KOPT-K1 (cell line): ENCODE data around the gene NHLH2.

Source experiments
- H3K27ac ChIP-seq: fragments of 200-600 bp; sonication (generic); 2 replicates; pipeline ENCODE4 v1.5.1; 2016; ENCODE audit warnings: antibody characterized with exemption, mild to moderate bottlenecking, low read depth, low read length; ENCODE audit not compliant: poor library complexity, severe bottlenecking
- H3K36me3 ChIP-seq: fragments of 200-600 bp; sonication (generic); 2 replicates; pipeline ENCODE4 v1.5.1; 2017; ENCODE audit warnings: antibody characterized with exemption, mild to moderate bottlenecking, low read length, moderate library complexity; ENCODE audit not compliant: insufficient read depth
- H3K9me3 ChIP-seq: fragments of 200-600 bp; sonication (generic); 2 replicates; pipeline ENCODE4 v1.5.1; 2017; ENCODE audit warnings: antibody characterized with exemption, low read length, mild to moderate bottlenecking; ENCODE audit not compliant: insufficient read depth, poor library complexity, severe bottlenecking

The NHLH2 gene

GRCh38 chr1:115840605-115841460 is at the start of gene NHLH2:
NHLH2 (minus strand) TSS chr1:115841126; CDS start chr1:115838372, 2,754 bp downstream.
- Histone ChIP-seq H3K9me3 (peaks cover 22% of the 10 kb centered on the region), H3K27ac (no peak within 1 kb of the TSS), H3K36me3 (no peaks in the 10 kb centered on the region)

GRCh38 chr1:115890580-115890979 is 49.7 kb upstream of the NHLH2 start:
- H3K27ac ChIP-seq: no peak overlapping the region
- no peaks in the 10 kb centered on the region for H3K9me3 ChIP-seq
- no peaks in the 10 kb centered on the region for H3K36me3 ChIP-seq

- Histone ChIP-seq H3K9me3 (no peaks in the 10 kb centered on the region), H3K36me3 (no peaks in the 10 kb centered on the region), H3K27ac (no peak overlapping the region)
Measured at GRCh38 chr1:115888976-115889375, 48.0 kb upstream of the NHLH2 start.

- H3K27ac ChIP-seq: no peak overlapping the region
- H3K36me3 ChIP-seq: no peaks in the 10 kb centered on the region
- H3K9me3 ChIP-seq: no peaks in the 10 kb centered on the region
Measured at GRCh38 chr1:115882913-115883902, 42.3 kb upstream of the NHLH2 start.

GRCh38 chr1:115880981-115881672 is 40.2 kb upstream of the NHLH2 start:
- H3K36me3 ChIP-seq: no peaks in the 10 kb centered on the region
- no peak overlapping the region for H3K27ac ChIP-seq

GRCh38 chr1:115879977-115880376 is 39.1 kb upstream of the NHLH2 start:
- no peaks in the 10 kb centered on the region for H3K36me3 ChIP-seq
- no peaks in the 10 kb centered on the region for H3K9me3 ChIP-seq
- no peak overlapping the region for H3K27ac ChIP-seq

More at GRCh38 chr1:115880981-115881672, 40.2 kb upstream of the NHLH2 start:
- H3K9me3 ChIP-seq: no peaks in the 10 kb centered on the region

- H3K27ac ChIP-seq: no peak overlapping the region
- no peaks in the 10 kb centered on the region for H3K9me3 ChIP-seq
- no peaks in the 10 kb centered on the region for H3K36me3 ChIP-seq
Measured at GRCh38 chr1:115877511-115877910, 36.6 kb upstream of the NHLH2 start.

GRCh38 chr1:115874904-115875303 is 34.0 kb upstream of the NHLH2 start:
- H3K9me3 ChIP-seq: no peaks in the 10 kb centered on the region
- H3K27ac ChIP-seq: no peak overlapping the region
- no peaks in the 10 kb centered on the region for H3K36me3 ChIP-seq

GRCh38 chr1:115874497-115874896 is 33.6 kb upstream of the NHLH2 start:
- H3K36me3 ChIP-seq: no peaks in the 10 kb centered on the region
- no peaks in the 10 kb centered on the region for H3K9me3 ChIP-seq
- no peak overlapping the region for H3K27ac ChIP-seq

- H3K36me3 ChIP-seq: no peaks in the 10 kb centered on the region
- H3K9me3 ChIP-seq: no peaks in the 10 kb centered on the region
- no peak overlapping the region for H3K27ac ChIP-seq
Measured at GRCh38 chr1:115873184-115873583, 32.3 kb upstream of the NHLH2 start.

GRCh38 chr1:115869064-115869463 is 28.1 kb upstream of the NHLH2 start:
- Histone ChIP-seq H3K27ac (no peak overlapping the region), H3K36me3 (no peaks in the 10 kb centered on the region), H3K9me3 (no peaks in the 10 kb centered on the region)

GRCh38 chr1:115867216-115867615 is 26.3 kb upstream of the NHLH2 start:
- no peak overlapping the region for H3K27ac ChIP-seq
- H3K9me3 ChIP-seq: no peaks in the 10 kb centered on the region
- no peaks in the 10 kb centered on the region for H3K36me3 ChIP-seq

- Histone ChIP-seq H3K9me3 (no peaks in the 10 kb centered on the region), H3K27ac (no peak overlapping the region), H3K36me3 (no peaks in the 10 kb centered on the region)
Measured at GRCh38 chr1:115865704-115866380, 24.9 kb upstream of the NHLH2 start.

- no peak overlapping the region for H3K27ac ChIP-seq
- H3K36me3 ChIP-seq: no peaks in the 10 kb centered on the region
- no peaks in the 10 kb centered on the region for H3K9me3 ChIP-seq
Measured at GRCh38 chr1:115862403-115862802, 21.5 kb upstream of the NHLH2 start.
